Osteoblast (primary cell): ENCODE results near the gene MYT1. TPM values are rescaled to one million over a fixed set of nuclear protein-coding genes. Genes with fewer than 3 reads are reported as not detected.

Experiments used
- DNase-seq: peaks from one replicate; pipeline ENCODE4 v3.0.0; 2011; ENCODE audit warnings: low spot score, mixed read lengths; ENCODE audit not compliant: insufficient read length; ENCODE audit errors: missing footprints
- H2AFZ ChIP-seq: 2 replicates; pipeline ENCODE4 v1.6.0; 2011; ENCODE audit warnings: mild to moderate bottlenecking, low read length
- H3K27ac ChIP-seq: 2 replicates; pipeline ENCODE4 v1.5.1; 2011; ENCODE audit warnings: mild to moderate bottlenecking, low read depth, low read length, moderate library complexity
- H3K27me3 ChIP-seq: 2 replicates; pipeline ENCODE4 v1.6.0; 2012; ENCODE audit warnings: mild to moderate bottlenecking, control low read depth, inconsistent platforms, low read length, moderate library complexity; ENCODE audit not compliant: insufficient read depth
- H3K36me3 ChIP-seq: 2 replicates; pipeline ENCODE4 v1.5.1; 2011; ENCODE audit warnings: mild to moderate bottlenecking, low read length, control low read depth, moderate library complexity; ENCODE audit not compliant: insufficient read depth
- H3K4me1 ChIP-seq: 2 replicates; pipeline ENCODE4 v1.5.1; 2011; ENCODE audit warnings: mild to moderate bottlenecking, low read length, control low read depth, moderate library complexity; ENCODE audit not compliant: insufficient read depth
- H3K4me2 ChIP-seq: 2 replicates; pipeline ENCODE4 v1.6.0; 2011; ENCODE audit warnings: mild to moderate bottlenecking, low read length; ENCODE audit not compliant: insufficient read depth
- H3K4me3 ChIP-seq: fragments of 200-600 bp; sonication (generic); 3 replicates; pipeline ENCODE4 v1.5.1; 2012; ENCODE audit warnings: mild to moderate bottlenecking, low read length, inconsistent platforms; ENCODE audit not compliant: insufficient read depth
- H3K79me2 ChIP-seq: 2 replicates; pipeline ENCODE4 v1.6.0; 2012; ENCODE audit warnings: mild to moderate bottlenecking, low read length, control low read depth, inconsistent platforms; ENCODE audit not compliant: insufficient read depth
- H3K9me3 ChIP-seq: 2 replicates; pipeline ENCODE4 v1.5.1; 2011; ENCODE audit warnings: low read depth, low read length, control low read depth
- H4K20me1 ChIP-seq: 2 replicates; pipeline ENCODE4 v1.6.0; 2012; ENCODE audit warnings: mild to moderate bottlenecking, low read length, control low read depth; ENCODE audit not compliant: insufficient read depth
- CTCF ChIP-seq: IDR thresholded peaks from 2 replicates; pipeline ENCODE4 v1.5.1; 2011; ENCODE audit warnings: mild to moderate bottlenecking, low read depth, low read length, moderate library complexity; ENCODE audit errors: extremely low read depth
- total RNA-seq: library from RNA; depleted of rRNA; stranded (reverse); fragments of >200 nt; gene quantifications from 2 replicates; pipeline ENCODE4 v1.2.3, GENCODE V29; 2012

Gene MYT1
- total RNA-seq, 1 donor = not detected

GRCh38 chr20:64146936-64147477 is 17.2 kb upstream of the MYT1 start:
- TF ChIP-seq CTCF = no peak
- no peaks in the 10 kb centered on the region for H3K79me2 ChIP-seq

GRCh38 chr20:64148581-64148980 is 15.7 kb upstream of the MYT1 start:
- H4K20me1 ChIP-seq = peaks cover 4% of the 10 kb centered on the region
- peaks cover 7% of the 10 kb centered on the region for H3K9me3 ChIP-seq
- no peaks in the 10 kb centered on the region for H3K27me3 ChIP-seq
- TF ChIP-seq CTCF = no peak
- no peak overlapping the region for H3K27ac ChIP-seq
- H3K4me2 ChIP-seq = no peak overlapping the region
- H3K36me3 ChIP-seq = no peaks in the 10 kb centered on the region
- no peaks in the 10 kb centered on the region for H3K79me2 ChIP-seq
- peak; percentile 39 for DNase-seq
- H3K4me3 ChIP-seq = no peak overlapping the region
- no peaks in the 10 kb centered on the region for H3K4me1 ChIP-seq
- H2AFZ ChIP-seq = no peak overlapping the region

More at GRCh38 chr20:64146936-64147477, 17.2 kb upstream of the MYT1 start:
- Histone ChIP-seq H3K27ac (no peak overlapping the region), H3K36me3 (no peaks in the 10 kb centered on the region), H3K4me3 (no peak overlapping the region), H3K4me2 (no peak overlapping the region), H3K4me1 (no peaks in the 10 kb centered on the region), H3K27me3 (peaks cover 6% of the 10 kb centered on the region), H4K20me1 (peaks cover 4% of the 10 kb centered on the region), H2AFZ (no peak overlapping the region), H3K9me3 (peaks cover 7% of the 10 kb centered on the region)
- DNase-seq = peak; percentile 64

GRCh38 chr20:64149141-64149540 is 15.1 kb upstream of the MYT1 start:
- no peaks in the 10 kb centered on the region for H3K27me3 ChIP-seq
- no peaks in the 10 kb centered on the region for H3K36me3 ChIP-seq
- no peak overlapping the region for H3K4me3 ChIP-seq
- H3K79me2 ChIP-seq = no peaks in the 10 kb centered on the region
- no peak for DNase-seq
- H3K4me1 ChIP-seq = no peaks in the 10 kb centered on the region
- TF ChIP-seq CTCF = no peak
- peaks cover 4% of the 10 kb centered on the region for H4K20me1 ChIP-seq
- H3K4me2 ChIP-seq = no peak overlapping the region
- no peak overlapping the region for H2AFZ ChIP-seq
- H3K27ac ChIP-seq = no peak overlapping the region
- H3K9me3 ChIP-seq = peaks cover 7% of the 10 kb centered on the region

GRCh38 chr20:64149809-64150560 is 14.3 kb upstream of the MYT1 start:
- H3K36me3 ChIP-seq = no peaks in the 10 kb centered on the region
- H3K4me1 ChIP-seq = no peaks in the 10 kb centered on the region
- H3K27me3 ChIP-seq = no peaks in the 10 kb centered on the region
- H3K9me3 ChIP-seq = peaks cover 6% of the 10 kb centered on the region
- no peak for DNase-seq
- H3K4me3 ChIP-seq = no peak overlapping the region
- no peak overlapping the region for H2AFZ ChIP-seq
- no peaks in the 10 kb centered on the region for H3K79me2 ChIP-seq
- no peak for TF ChIP-seq CTCF
- H3K4me2 ChIP-seq = no peak overlapping the region
- H4K20me1 ChIP-seq = peaks cover 4% of the 10 kb centered on the region
- no peak overlapping the region for H3K27ac ChIP-seq
